Choroid plexus epithelial cell (primary cell): ENCODE data around the gene FBH1.

Source experiments
- DNase-seq: peaks from one replicate; pipeline ENCODE4 v3.0.0-alpha.2; 2010; ENCODE audit warnings: low read depth
- H3K4me3 ChIP-seq: 2 replicates; pipeline ENCODE4 v1.5.1; 2011; ENCODE audit warnings: low read depth, mild to moderate bottlenecking, control low read depth, low read length, moderate library complexity
- CTCF ChIP-seq: conservative IDR thresholded peaks from 2 replicates; pipeline ENCODE4 v1.5.1; 2011; ENCODE audit warnings: low read depth, mild to moderate bottlenecking, control low read depth, inconsistent platforms, low read length, moderate library complexity

FBH1 gene

GRCh38 chr10:5963071-5963470 is 73.0 kb downstream of the FBH1 start:
- DNase-seq, result no peak
- no peak overlapping the region for H3K4me3 ChIP-seq
- peak; percentile 2 for TF ChIP-seq CTCF

- DNase-seq, result no peak
- TF ChIP-seq CTCF, result no peak
- no peak overlapping the region for H3K4me3 ChIP-seq
Observed at GRCh38 chr10:5963591-5963990, 73.5 kb downstream of the FBH1 start.

- no peak overlapping the region for H3K4me3 ChIP-seq
- TF ChIP-seq CTCF, result no peak
- DNase-seq, result no peak
Observed at GRCh38 chr10:5964736-5965135, 74.7 kb downstream of the FBH1 start.

GRCh38 chr10:5965266-5965665 is 75.2 kb downstream of the FBH1 start:
- H3K4me3 ChIP-seq, result no peak overlapping the region
- TF ChIP-seq CTCF, result no peak
- no peak for DNase-seq

GRCh38 chr10:5968037-5968680 is 78.1 kb downstream of the FBH1 start:
- no peak for DNase-seq
- TF ChIP-seq CTCF, result no peak
- no peak overlapping the region for H3K4me3 ChIP-seq

- DNase-seq, result no peak
- H3K4me3 ChIP-seq, result no peak overlapping the region
- TF ChIP-seq CTCF, result no peak
Observed at GRCh38 chr10:5968681-5969453, 78.8 kb downstream of the FBH1 start.

GRCh38 chr10:5970066-5970465 is 80.0 kb downstream of the FBH1 start:
- no peak for DNase-seq
- TF ChIP-seq CTCF, result no peak
- H3K4me3 ChIP-seq, result no peak overlapping the region
